ENCODE measurements around the gene PRPF19. TPM values are rescaled to one million over a fixed set of nuclear protein-coding genes. Genes with fewer than 3 reads are reported as not detected.

PRPF19 gene
- total and polyA plus RNA-seq, 2 of the 13 experiments (the other 11 are each of a cell fraction or from before 2014, with no cell fraction given) = 27.4 to 91.1 TPM

- TF ChIP-seq TSC22D2 (CRISPR knock-in tag; IDR thresholded peaks at IDR 0.05; ENCODE audit: borderline replicate concordance) = peak; percentile 87; the same call in 1 of the 2 replicates
- no peak for TF ChIP-seq FLYWCH1 (CRISPR knock-in tag; IDR thresholded peaks at IDR 0.05)
- no peak for TF ChIP-seq HNRNPUL1 (IDR thresholded peaks at IDR 0.05; ENCODE audit: low read depth, low read length)
- TF ChIP-seq FOXP1 (IDR thresholded peaks at IDR 0.05) = no peak
- TF ChIP-seq FOXP1 (CRISPR knock-in tag; IDR thresholded peaks at IDR 0.05) = peak; percentile 50; the same call in 1 of the 2 replicates
- TF ChIP-seq ZBTB4 (CRISPR knock-in tag; IDR thresholded peaks at IDR 0.05; ENCODE audit: borderline replicate concordance) = peak; percentile 65; the same call in 1 of the 2 replicates
- TF ChIP-seq MXD4 (CRISPR knock-in tag; IDR thresholded peaks at IDR 0.05) = peak; percentile 100
- TF ChIP-seq ZNF580 (CRISPR knock-in tag; IDR thresholded peaks at IDR 0.05; ENCODE audit: borderline replicate concordance, low read depth) = peak; percentile 98; the same call in 1 of the 2 replicates
- 0 out of 2 replicates have a peak, but pooled peaks have one; percentile 46 for TF ChIP-seq JUND (CRISPR knock-in tag; IDR thresholded peaks at IDR 0.05)
- peak; percentile 64; the same call in 1 of the 2 replicates for TF ChIP-seq GMEB2 (CRISPR knock-in tag; IDR thresholded peaks at IDR 0.05; ENCODE audit: low read depth)
- 0 out of 2 replicates have a peak, but pooled peaks have one; percentile 18 for TF ChIP-seq ZBTB44 (CRISPR knock-in tag; IDR thresholded peaks at IDR 0.05)
- no peak for TF ChIP-seq ZNF121 (CRISPR knock-in tag; IDR thresholded peaks at IDR 0.05)
- peak; percentile 16; the same call in 1 of the 2 replicates for TF ChIP-seq ZNF576 (CRISPR knock-in tag; IDR thresholded peaks at IDR 0.05)
- TF ChIP-seq SP4 (CRISPR knock-in tag; IDR thresholded peaks at IDR 0.05) = peak; percentile 81
- 0 out of 2 replicates have a peak, but pooled peaks have one; percentile 74 for TF ChIP-seq PRDM10 (CRISPR knock-in tag; IDR thresholded peaks at IDR 0.05; ENCODE audit: low read depth)
- peak; percentile 73 for TF ChIP-seq RBM39 (IDR thresholded peaks at IDR 0.05; ENCODE audit: low read depth, low read length, poor library complexity, severe bottlenecking)
- TF ChIP-seq ZNF160 (CRISPR knock-in tag; IDR thresholded peaks at IDR 0.05) = peak; percentile 83; the same call in 1 of the 2 replicates
These were observed 64.4 kb downstream of the PRPF19 start, which contains the start of gene CCDC86 (continued) for GRCh38 chr11:60841797-60842667.

All from HepG2 (cell line).